ENCODE data around the gene ADAM19.

The ADAM19 gene

GRCh38 chr5:157506981-157507780, 68.4 kb downstream of the ADAM19 start:
- no peak for TF ChIP-seq CTCF (IDR thresholded peaks at IDR 0.05; ENCODE audit: insufficient read depth, low read length, missing control alignments)
- no peak for DNase-seq (ENCODE audit: low read depth, low spot score)
- no peak overlapping the region for H3K4me3 ChIP-seq (ENCODE audit: low read depth, low read length)
- ChIA-PET POLR2A (interaction anchor here (2.0 kb wide), 1 partner anchor 9 kb away, joined by 4 read pairs; no protein-coding TSS in a partner anchor), CTCF (interaction anchor here (1.0 to 1.8 kb wide), 4 partner anchors 27 to 236 kb away, joined by 3 to 7 read pairs (median 7); partner anchors contain the start of gene LSM11)

GRCh38 chr5:157506066-157506590, 69.4 kb downstream of the ADAM19 start:
- no peak for TF ChIP-seq CTCF (IDR thresholded peaks at IDR 0.05; ENCODE audit: insufficient read depth, low read length, missing control alignments)
- ChIA-PET POLR2A (interaction anchor here (0.5 to 2.0 kb wide), 2 partner anchors 10 to 67 kb away, joined by 3 to 4 read pairs; no protein-coding TSS in a partner anchor), CTCF (interaction anchor here (1.0 to 2.2 kb wide), 4 partner anchors 25 to 237 kb away, joined by 3 to 7 read pairs (median 6); no protein-coding TSS in a partner anchor)
- no peak overlapping the region for H3K4me3 ChIP-seq (ENCODE audit: low read depth, low read length)
- no peak for DNase-seq (ENCODE audit: low read depth, low spot score)

- CTCF ChIA-PET = interaction anchor here (2.2 kb wide), 1 partner anchor 237 kb away, joined by 5 read pairs; no protein-coding TSS in a partner anchor
- POLR2A ChIA-PET = no interaction called here
Observed at GRCh38 chr5:157505496-157505895, 70.1 kb downstream of the ADAM19 start.

GRCh38 chr5:157504053-157504452, 71.5 kb downstream of the ADAM19 start:
- no peak for TF ChIP-seq CTCF (IDR thresholded peaks at IDR 0.05; ENCODE audit: insufficient read depth, low read length, missing control alignments)
- POLR2A ChIA-PET = no interaction called here
- no peak overlapping the region for H3K4me3 ChIP-seq (ENCODE audit: low read depth, low read length)
- DNase-seq (ENCODE audit: low read depth, low spot score) = no peak
- CTCF ChIA-PET = interaction anchor here (1.0 to 2.2 kb wide), 6 partner anchors 26 to 239 kb away, joined by 3 to 5 read pairs (median 4); no protein-coding TSS in a partner anchor

More at GRCh38 chr5:157505496-157505895, 70.1 kb downstream of the ADAM19 start:
- no peak for DNase-seq (ENCODE audit: low read depth, low spot score)
- no peak overlapping the region for H3K4me3 ChIP-seq (ENCODE audit: low read depth, low read length)
- TF ChIP-seq CTCF (IDR thresholded peaks at IDR 0.05; ENCODE audit: insufficient read depth, low read length, missing control alignments) = no peak

GRCh38 chr5:157502143-157502647, 73.4 kb downstream of the ADAM19 start:
- no peak overlapping the region for H3K4me3 ChIP-seq (ENCODE audit: low read depth, low read length)
- ChIA-PET CTCF (interaction anchor here (1.0 to 1.4 kb wide), 2 partner anchors 218 to 242 kb away, joined by 3 to 5 read pairs; partner anchors contain the start of gene LSM11), POLR2A (no interaction called here)
- no peak for TF ChIP-seq CTCF (IDR thresholded peaks at IDR 0.05; ENCODE audit: insufficient read depth, low read length, missing control alignments)
- DNase-seq (ENCODE audit: low read depth, low spot score) = no peak
